SK-N-SH (cell line): ENCODE data around the gene PHKG2. TPM values are rescaled to one million over a fixed set of nuclear protein-coding genes. Genes with fewer than 3 reads are reported as not detected.
A peak's percentile ranks its signal among the peaks of the same experiment; 100 is the strongest.

Experiments
- CTCF ChIA-PET: fragments of 300-600, 350-600 bp; formaldehyde crosslinking; extraction: SDS; loops from one replicate; lab custom pipeline; 2021; lab: Yijun Ruan, JAX
- POLR2A ChIA-PET: fragments of 350-600 bp; sonication (Branson Sonifier 250); formaldehyde crosslinking; extraction: SDS; loops from one replicate; lab custom pipeline; 2020; ENCODE audit warnings: antibody characterized with exemption, inconsistent platforms; lab: Yijun Ruan, JAX
- DNase-seq: peaks from one replicate; pipeline ENCODE4 v3.0.0; 2012
- H2AFZ ChIP-seq: fragments of 200-600 bp; sonication (generic); 2 replicates; pipeline ENCODE4 v1.8.1; 2016; ENCODE audit warnings: antibody characterized with exemption, mild to moderate bottlenecking, low read depth
- H3F3A ChIP-seq: fragments of 200-600 bp; sonication (generic); replicated peaks from 2 replicates; pipeline ENCODE3; 2016; ENCODE audit warnings: antibody characterized with exemption, mild to moderate bottlenecking; ENCODE audit not compliant: insufficient read depth
- H3K27ac ChIP-seq, 2 experiments: fragments of 200-500 bp in 1 of 2; fragments of 200-600 bp in 1 of 2; sonication (Bioruptor generic) in 1 of 2; sonication (generic), shearing (Covaris generic) in 1 of 2; 2 replicates each; pipeline versions ENCODE4 v1.5.1 to v1.6.1; 2014 to 2016; ENCODE audit warnings: low read depth in 2 of 2, inconsistent platforms in 1 of 2, low read length in 1 of 2, mild to moderate bottlenecking in 1 of 2, mixed read lengths in 1 of 2
- H3K27me3 ChIP-seq: fragments of 200-600 bp; sonication (generic), shearing (Covaris generic); 2 replicates; pipeline ENCODE4 v1.6.1; 2016; ENCODE audit warnings: mixed run types; ENCODE audit not compliant: insufficient read depth
- H3K36me3 ChIP-seq, 2 experiments: fragments of 200-500 bp in 1 of 2; fragments of 200-600 bp in 1 of 2; sonication (Bioruptor generic) in 1 of 2; sonication (generic) in 1 of 2; replicated peaks in 1 of 2; 2 replicates each; pipeline versions ENCODE3 to v1.5.1; 2014 to 2016; ENCODE audit warnings: low read length in 1 of 2, mild to moderate bottlenecking in 1 of 2; ENCODE audit not compliant: insufficient read depth in 2 of 2, control insufficient read depth in 1 of 2
- H3K4me1 ChIP-seq, 2 experiments: fragments of 200-500 bp in 1 of 2; fragments of 200-600 bp in 1 of 2; sonication (Bioruptor generic) in 1 of 2; sonication (generic), shearing (Covaris generic) in 1 of 2; 2 replicates each; pipeline versions ENCODE4 v1.5.1 to v1.6.1; 2014 to 2016; ENCODE audit warnings: low read depth in 1 of 2, low read length in 1 of 2, mixed run types in 1 of 2; ENCODE audit not compliant: insufficient read depth in 2 of 2, control insufficient read depth in 1 of 2
- H3K4me2 ChIP-seq: fragments of 200-600 bp; sonication (generic), shearing (Covaris generic); 2 replicates; pipeline ENCODE4 v1.6.1; 2017; ENCODE audit warnings: mixed run types
- H3K4me3 ChIP-seq, 2 experiments: fragments of 200-500 bp in 1 of 2; fragments of 200-600 bp in 1 of 2; sonication (Bioruptor generic) in 1 of 2; sonication (generic), shearing (Covaris generic) in 1 of 2; 2 replicates each; pipeline versions ENCODE4 v1.5.1 to v1.8.1; 2014 to 2016; ENCODE audit warnings: low read depth in 2 of 2, inconsistent platforms in 1 of 2, low read length in 1 of 2, mild to moderate bottlenecking in 1 of 2, mixed read lengths in 1 of 2, moderate library complexity in 1 of 2
- H3K79me2 ChIP-seq: fragments of 200-600 bp; sonication (generic); 2 replicates; pipeline ENCODE4 v1.8.1; 2017; ENCODE audit warnings: mild to moderate bottlenecking; ENCODE audit not compliant: insufficient read depth
- H3K9ac ChIP-seq: fragments of 200-600 bp; sonication (generic); 2 replicates; pipeline ENCODE4 v1.6.1; 2017; ENCODE audit warnings: mixed run types
- H3K9me2 ChIP-seq: fragments of 200-600 bp; sonication (generic); 2 replicates; pipeline ENCODE4 v1.6.1; 2017; ENCODE audit warnings: mixed run types
- H3K9me3 ChIP-seq: fragments of 200-600 bp; sonication (generic); 2 replicates; pipeline ENCODE4 v1.6.1; 2017; ENCODE audit warnings: mixed run types, mild to moderate bottlenecking, moderate library complexity
- H4K20me1 ChIP-seq: fragments of 200-600 bp; sonication (generic); 2 replicates; pipeline ENCODE4 v1.6.1; 2017; ENCODE audit warnings: mild to moderate bottlenecking, mixed run types; ENCODE audit not compliant: insufficient read depth
- ELF1 ChIP-seq: IDR thresholded peaks from 2 replicates; pipeline ENCODE4 v1.4.0; 2012
- FOSL2 ChIP-seq: IDR thresholded peaks from 2 replicates; pipeline ENCODE4 v1.4.0; 2012; ENCODE audit warnings: low read depth, mild to moderate bottlenecking, moderate library complexity, borderline replicate concordance
- FOXM1 ChIP-seq: IDR thresholded peaks from 2 replicates; pipeline ENCODE4 v1.4.0; 2012; ENCODE audit warnings: low read depth, mild to moderate bottlenecking
- GABPA ChIP-seq: IDR thresholded peaks from 2 replicates; pipeline ENCODE4 v1.4.0; 2012; ENCODE audit warnings: low read depth, mild to moderate bottlenecking
- IRF3 ChIP-seq: fragments of 150-350 bp; IDR thresholded peaks from 2 replicates; pipeline ENCODE4 v1.6.1; 2016; ENCODE audit warnings: mild to moderate bottlenecking, low read depth, low read length
- MAX ChIP-seq: IDR thresholded peaks from 2 replicates; pipeline ENCODE4 v1.4.0; 2012; ENCODE audit warnings: low read depth
- MEF2A ChIP-seq: IDR thresholded peaks from 2 replicates; pipeline ENCODE4 v1.4.0; 2012; ENCODE audit warnings: low read depth, borderline replicate concordance
- MXI1 ChIP-seq: IDR thresholded peaks from 2 replicates; pipeline ENCODE4 v1.6.1; 2012; ENCODE audit warnings: mild to moderate bottlenecking, low read depth, low read length, improper control_type of control experiment
- NFIC ChIP-seq: IDR thresholded peaks from 2 replicates; pipeline ENCODE4 v1.4.0; 2012; ENCODE audit warnings: borderline replicate concordance
- PBX3 ChIP-seq: IDR thresholded peaks from 2 replicates; pipeline ENCODE4; 2012
- POLR2AphosphoS5 ChIP-seq: IDR thresholded peaks from 2 replicates; pipeline ENCODE4 v1.6.1; 2012; ENCODE audit warnings: low read depth, low read length
- RAD21 ChIP-seq: IDR thresholded peaks from 2 replicates; pipeline ENCODE4 v1.6.1; 2012; ENCODE audit warnings: mild to moderate bottlenecking, low read length
- RCOR1 ChIP-seq: fragments of 150-350 bp; IDR thresholded peaks from 2 replicates; pipeline ENCODE4 v1.6.1; 2017; ENCODE audit warnings: antibody characterized with exemption, low read length
- RFX5 ChIP-seq: IDR thresholded peaks from 2 replicates; pipeline ENCODE4 v1.6.1; 2012; ENCODE audit warnings: mild to moderate bottlenecking, improper control_type of control experiment, low read length
- RXRA ChIP-seq: IDR thresholded peaks from 2 replicates; pipeline ENCODE4 v1.4.0; 2012; ENCODE audit warnings: low read depth, mild to moderate bottlenecking, borderline replicate concordance
- USF1 ChIP-seq: IDR thresholded peaks from 2 replicates; pipeline ENCODE4 v1.4.0; 2012; ENCODE audit warnings: low read depth, borderline replicate concordance
- YY1 ChIP-seq: IDR thresholded peaks from 2 replicates; pipeline ENCODE4 v1.4.0; 2012; ENCODE audit warnings: low read depth, mild to moderate bottlenecking
- ZBTB33 ChIP-seq: IDR thresholded peaks from 2 replicates; pipeline ENCODE4 v1.4.0; 2012; ENCODE audit warnings: low read depth, borderline replicate concordance
- WGBS: methylation state at CpG from one replicate; pipeline ENCODE4 v1.1.6; 2017; ENCODE audit warnings: low lambda C conversion rate; 5-methylcytosine and 5-hydroxymethylcytosine counted together
- polyA plus RNA-seq, 3 experiments: library from polyadenylated mRNA; depleted of rRNA; stranded (reverse); fragments of >200 nt; gene quantifications; 2 replicates each; pipeline ENCODE4 v1.2.3, GENCODE V29; 2012

Gene PHKG2
- polyA plus RNA-seq, 1 of the 3 experiments (the other 2 are of a cell fraction) = 45.8 TPM

GRCh38 chr16:30760577-30761426 is 12.6 kb downstream of the PHKG2 start:
- no peaks in the 10 kb centered on the region for H4K20me1 ChIP-seq
- H3K4me2 ChIP-seq = peak overlapping the region; percentile 100
- H2AFZ ChIP-seq = peak overlapping the region; percentile 70
- ChIA-PET POLR2A (interaction anchor here (1.7 kb wide), 1 partner anchor 13 kb away, joined by 10 read pairs; the partner anchor contains the start of gene PHKG2), CTCF (interaction anchor here (1.1 kb wide), 1 partner anchor 54 kb away, joined by 3 read pairs; no protein-coding TSS in a partner anchor)
- peaks cover 7% of the 10 kb centered on the region for H3F3A ChIP-seq
- peak overlapping the region; percentile 77 to 79 for H3K27ac ChIP-seq
- H3K9me3 ChIP-seq = no peaks in the 10 kb centered on the region
- peak overlapping the region; percentile 89 for H3K9ac ChIP-seq
- DNase-seq = no peak
- peaks cover 48% of the 10 kb centered on the region for H3K79me2 ChIP-seq
- TF ChIP-seq MXI1 (no peak), ZBTB33 (no peak), NFIC (no peak), FOSL2 (no peak), MEF2A (no peak), PBX3 (no peak), RFX5 (no peak), MAX (no peak), RXRA (no peak), USF1 (no peak), POLR2AphosphoS5 (no peak), IRF3 (no peak), ELF1 (no peak), YY1 (no peak), GABPA (no peak), FOXM1 (no peak), RCOR1 (no peak), RAD21 (no peak)
- H3K4me3 ChIP-seq = peak overlapping the region; percentile 95 to 97
- no peaks in the 10 kb centered on the region for H3K9me2 ChIP-seq
- peaks cover 15 to 26% of the 10 kb centered on the region in 2 experiments for H3K4me1 ChIP-seq
- no peaks in the 10 kb centered on the region for H3K27me3 ChIP-seq
- H3K36me3 ChIP-seq = peaks cover 23 to 57% of the 10 kb centered on the region in 2 experiments
- 44% methylated on average over 26 of the region's 26 CpGs for WGBS
